HG02759 (cell line): ENCODE results near the gene SPEG.
A peak's percentile ranks its signal among the peaks of the same experiment; 100 is the strongest.

Source experiments
- ATAC-seq: cut with Tn5 transposase; IDR thresholded peaks from one replicate; pipeline ENCODE4 v1.9.1; 2021; ENCODE audit warnings: mild to moderate bottlenecking, moderate library complexity; ENCODE audit not compliant: unreplicated experiment

SPEG gene

GRCh38 chr2:219459460-219460311, 25.0 kb downstream of the SPEG start:
- peak; percentile 78 for ATAC-seq

- ATAC-seq, result no peak
These were observed 25.8 kb downstream of the SPEG start for GRCh38 chr2:219460424-219460926.

GRCh38 chr2:219461047-219461514, 26.4 kb downstream of the SPEG start:
- no peak for ATAC-seq

GRCh38 chr2:219461669-219462068, 27.0 kb downstream of the SPEG start:
- no peak for ATAC-seq

- no peak for ATAC-seq
These were observed 27.7 kb downstream of the SPEG start for GRCh38 chr2:219462349-219462748.

GRCh38 chr2:219464286-219465032, 29.8 kb downstream of the SPEG start:
- ATAC-seq, result no peak

- no peak for ATAC-seq
These were observed 31.3 kb downstream of the SPEG start for GRCh38 chr2:219465659-219466561.

GRCh38 chr2:219466816-219467735, 32.4 kb downstream of the SPEG start:
- ATAC-seq, result no peak

- no peak for ATAC-seq
These were observed 33.1 kb downstream of the SPEG start for GRCh38 chr2:219467736-219468075.

GRCh38 chr2:219468410-219469185, 34.0 kb downstream of the SPEG start:
- no peak for ATAC-seq

GRCh38 chr2:219469186-219469724, 34.6 kb downstream of the SPEG start:
- ATAC-seq, result no peak

GRCh38 chr2:219470429-219470828, 35.8 kb downstream of the SPEG start:
- no peak for ATAC-seq

GRCh38 chr2:219471476-219472371, 37.1 kb downstream of the SPEG start:
- no peak for ATAC-seq

GRCh38 chr2:219472629-219473187, 38.1 kb downstream of the SPEG start:
- no peak for ATAC-seq

- ATAC-seq, result no peak
These were observed 38.9 kb downstream of the SPEG start for GRCh38 chr2:219473511-219473910.

- ATAC-seq, result no peak
These were observed 39.8 kb downstream of the SPEG start for GRCh38 chr2:219474285-219475060.

GRCh38 chr2:219475278-219475677, 40.6 kb downstream of the SPEG start:
- ATAC-seq, result no peak
